ENCODE measurements around the gene ADGRB3.

DNA sequence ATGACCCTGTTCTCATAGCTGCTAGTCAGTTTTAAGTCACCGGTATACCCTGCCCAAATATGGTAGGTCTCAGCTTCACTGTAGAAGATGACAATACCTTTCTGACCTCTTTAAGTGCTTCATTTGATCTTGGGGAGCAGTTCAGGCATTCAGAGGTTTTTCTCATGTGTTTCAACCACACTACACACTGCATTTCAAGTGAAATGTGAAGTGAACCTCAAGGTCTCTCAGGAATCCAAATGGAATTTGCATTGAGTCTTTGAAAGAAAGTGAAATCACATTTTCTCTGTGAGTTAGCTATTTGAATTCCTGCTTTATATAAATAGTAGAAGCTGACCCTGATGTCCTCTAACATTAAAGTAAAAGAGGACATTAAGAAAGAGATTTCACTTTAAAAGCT, 461.6 kb downstream of the ADGRB3 start:
- TF ChIP-seq, protein P1, sequence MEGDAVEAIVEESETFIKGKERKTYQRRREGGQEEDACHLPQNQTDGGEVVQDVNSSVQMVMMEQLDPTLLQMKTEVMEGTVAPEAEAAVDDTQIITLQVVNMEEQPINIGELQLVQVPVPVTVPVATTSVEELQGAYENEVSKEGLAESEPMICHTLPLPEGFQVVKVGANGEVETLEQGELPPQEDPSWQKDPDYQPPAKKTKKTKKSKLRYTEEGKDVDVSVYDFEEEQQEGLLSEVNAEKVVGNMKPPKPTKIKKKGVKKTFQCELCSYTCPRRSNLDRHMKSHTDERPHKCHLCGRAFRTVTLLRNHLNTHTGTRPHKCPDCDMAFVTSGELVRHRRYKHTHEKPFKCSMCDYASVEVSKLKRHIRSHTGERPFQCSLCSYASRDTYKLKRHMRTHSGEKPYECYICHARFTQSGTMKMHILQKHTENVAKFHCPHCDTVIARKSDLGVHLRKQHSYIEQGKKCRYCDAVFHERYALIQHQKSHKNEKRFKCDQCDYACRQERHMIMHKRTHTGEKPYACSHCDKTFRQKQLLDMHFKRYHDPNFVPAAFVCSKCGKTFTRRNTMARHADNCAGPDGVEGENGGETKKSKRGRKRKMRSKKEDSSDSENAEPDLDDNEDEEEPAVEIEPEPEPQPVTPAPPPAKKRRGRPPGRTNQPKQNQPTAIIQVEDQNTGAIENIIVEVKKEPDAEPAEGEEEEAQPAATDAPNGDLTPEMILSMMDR (IDR thresholded peaks at IDR 0.05; ENCODE audit: low read length): no peak
- TF ChIP-seq EZH2 (optimal IDR thresholded peaks at IDR 0.05; ENCODE audit: low read depth, low read length) (no peak), EZH2phosphoT487 (IDR thresholded peaks at IDR 0.05; ENCODE audit: low read length) (no peak)
